ENCODE data around the gene NMT1. TPM values are rescaled to one million over a fixed set of nuclear protein-coding genes. Genes with fewer than 3 reads are reported as not detected.

NMT1 gene
- total and polyA plus RNA-seq, 2 of the 13 experiments (the other 11 are each of a cell fraction or from before 2014, with no cell fraction given) = 75.7 to 142 TPM

GRCh38 chr17:45132572-45133463 is 71.7 kb downstream of the NMT1 start (continued):
- TF ChIP-seq, protein P1, sequence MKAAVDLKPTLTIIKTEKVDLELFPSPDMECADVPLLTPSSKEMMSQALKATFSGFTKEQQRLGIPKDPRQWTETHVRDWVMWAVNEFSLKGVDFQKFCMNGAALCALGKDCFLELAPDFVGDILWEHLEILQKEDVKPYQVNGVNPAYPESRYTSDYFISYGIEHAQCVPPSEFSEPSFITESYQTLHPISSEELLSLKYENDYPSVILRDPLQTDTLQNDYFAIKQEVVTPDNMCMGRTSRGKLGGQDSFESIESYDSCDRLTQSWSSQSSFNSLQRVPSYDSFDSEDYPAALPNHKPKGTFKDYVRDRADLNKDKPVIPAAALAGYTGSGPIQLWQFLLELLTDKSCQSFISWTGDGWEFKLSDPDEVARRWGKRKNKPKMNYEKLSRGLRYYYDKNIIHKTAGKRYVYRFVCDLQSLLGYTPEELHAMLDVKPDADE (CRISPR knock-in tag; IDR thresholded peaks at IDR 0.05) = peak; percentile 24; the same call in 1 of the 2 replicates
- TF ChIP-seq ZNF737 (CRISPR knock-in tag; IDR thresholded peaks at IDR 0.05; ENCODE audit: borderline replicate concordance) = no peak
- TF ChIP-seq, protein P2, sequence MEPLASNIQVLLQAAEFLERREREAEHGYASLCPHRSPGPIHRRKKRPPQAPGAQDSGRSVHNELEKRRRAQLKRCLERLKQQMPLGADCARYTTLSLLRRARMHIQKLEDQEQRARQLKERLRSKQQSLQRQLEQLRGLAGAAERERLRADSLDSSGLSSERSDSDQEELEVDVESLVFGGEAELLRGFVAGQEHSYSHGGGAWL (CRISPR knock-in tag; IDR thresholded peaks at IDR 0.05) = peak; percentile 81; the same call in 1 of the 2 replicates
- no peak for TF ChIP-seq RFX1 (IDR thresholded peaks at IDR 0.05)
- TF ChIP-seq ADNP (CRISPR knock-in tag; IDR thresholded peaks at IDR 0.05) = peak; percentile 84; the same call in 1 of the 2 replicates
- TF ChIP-seq HOXA7 (CRISPR knock-in tag; IDR thresholded peaks at IDR 0.05) = no peak
- TF ChIP-seq, protein P3, sequence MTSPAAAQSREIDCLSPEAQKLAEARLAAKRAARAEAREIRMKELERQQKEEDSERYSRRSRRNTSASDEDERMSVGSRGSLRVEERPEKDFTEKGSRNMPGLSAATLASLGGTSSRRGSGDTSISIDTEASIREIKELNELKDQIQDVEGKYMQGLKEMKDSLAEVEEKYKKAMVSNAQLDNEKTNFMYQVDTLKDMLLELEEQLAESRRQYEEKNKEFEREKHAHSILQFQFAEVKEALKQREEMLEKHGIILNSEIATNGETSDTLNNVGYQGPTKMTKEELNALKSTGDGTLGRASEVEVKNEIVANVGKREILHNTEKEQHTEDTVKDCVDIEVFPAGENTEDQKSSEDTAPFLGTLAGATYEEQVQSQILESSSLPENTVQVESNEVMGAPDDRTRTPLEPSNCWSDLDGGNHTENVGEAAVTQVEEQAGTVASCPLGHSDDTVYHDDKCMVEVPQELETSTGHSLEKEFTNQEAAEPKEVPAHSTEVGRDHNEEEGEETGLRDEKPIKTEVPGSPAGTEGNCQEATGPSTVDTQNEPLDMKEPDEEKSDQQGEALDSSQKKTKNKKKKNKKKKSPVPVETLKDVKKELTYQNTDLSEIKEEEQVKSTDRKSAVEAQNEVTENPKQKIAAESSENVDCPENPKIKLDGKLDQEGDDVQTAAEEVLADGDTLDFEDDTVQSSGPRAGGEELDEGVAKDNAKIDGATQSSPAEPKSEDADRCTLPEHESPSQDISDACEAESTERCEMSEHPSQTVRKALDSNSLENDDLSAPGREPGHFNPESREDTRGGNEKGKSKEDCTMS (CRISPR knock-in tag; conservative IDR thresholded peaks at IDR 0.05) = no peak
- TF ChIP-seq SKI (IDR thresholded peaks at IDR 0.05; ENCODE audit: partially characterized antibody) = no peak
- TF ChIP-seq MIXL1 (CRISPR knock-in tag; IDR thresholded peaks at IDR 0.05) = no peak
- TF ChIP-seq, protein P4, sequence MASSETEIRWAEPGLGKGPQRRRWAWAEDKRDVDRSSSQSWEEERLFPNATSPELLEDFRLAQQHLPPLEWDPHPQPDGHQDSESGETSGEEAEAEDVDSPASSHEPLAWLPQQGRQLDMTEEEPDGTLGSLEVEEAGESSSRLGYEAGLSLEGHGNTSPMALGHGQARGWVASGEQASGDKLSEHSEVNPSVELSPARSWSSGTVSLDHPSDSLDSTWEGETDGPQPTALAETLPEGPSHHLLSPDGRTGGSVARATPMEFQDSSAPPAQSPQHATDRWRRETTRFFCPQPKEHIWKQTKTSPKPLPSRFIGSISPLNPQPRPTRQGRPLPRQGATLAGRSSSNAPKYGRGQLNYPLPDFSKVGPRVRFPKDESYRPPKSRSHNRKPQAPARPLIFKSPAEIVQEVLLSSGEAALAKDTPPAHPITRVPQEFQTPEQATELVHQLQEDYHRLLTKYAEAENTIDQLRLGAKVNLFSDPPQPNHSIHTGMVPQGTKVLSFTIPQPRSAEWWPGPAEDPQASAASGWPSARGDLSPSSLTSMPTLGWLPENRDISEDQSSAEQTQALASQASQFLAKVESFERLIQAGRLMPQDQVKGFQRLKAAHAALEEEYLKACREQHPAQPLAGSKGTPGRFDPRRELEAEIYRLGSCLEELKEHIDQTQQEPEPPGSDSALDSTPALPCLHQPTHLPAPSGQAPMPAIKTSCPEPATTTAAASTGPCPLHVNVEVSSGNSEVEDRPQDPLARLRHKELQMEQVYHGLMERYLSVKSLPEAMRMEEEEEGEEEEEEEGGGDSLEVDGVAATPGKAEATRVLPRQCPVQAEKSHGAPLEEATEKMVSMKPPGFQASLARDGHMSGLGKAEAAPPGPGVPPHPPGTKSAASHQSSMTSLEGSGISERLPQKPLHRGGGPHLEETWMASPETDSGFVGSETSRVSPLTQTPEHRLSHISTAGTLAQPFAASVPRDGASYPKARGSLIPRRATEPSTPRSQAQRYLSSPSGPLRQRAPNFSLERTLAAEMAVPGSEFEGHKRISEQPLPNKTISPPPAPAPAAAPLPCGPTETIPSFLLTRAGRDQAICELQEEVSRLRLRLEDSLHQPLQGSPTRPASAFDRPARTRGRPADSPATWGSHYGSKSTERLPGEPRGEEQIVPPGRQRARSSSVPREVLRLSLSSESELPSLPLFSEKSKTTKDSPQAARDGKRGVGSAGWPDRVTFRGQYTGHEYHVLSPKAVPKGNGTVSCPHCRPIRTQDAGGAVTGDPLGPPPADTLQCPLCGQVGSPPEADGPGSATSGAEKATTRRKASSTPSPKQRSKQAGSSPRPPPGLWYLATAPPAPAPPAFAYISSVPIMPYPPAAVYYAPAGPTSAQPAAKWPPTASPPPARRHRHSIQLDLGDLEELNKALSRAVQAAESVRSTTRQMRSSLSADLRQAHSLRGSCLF (CRISPR knock-in tag; IDR thresholded peaks at IDR 0.05; ENCODE audit: borderline replicate concordance) = no peak
- TF ChIP-seq ZNF800 (CRISPR knock-in tag; IDR thresholded peaks at IDR 0.05) = no peak
- TF ChIP-seq, protein P5, sequence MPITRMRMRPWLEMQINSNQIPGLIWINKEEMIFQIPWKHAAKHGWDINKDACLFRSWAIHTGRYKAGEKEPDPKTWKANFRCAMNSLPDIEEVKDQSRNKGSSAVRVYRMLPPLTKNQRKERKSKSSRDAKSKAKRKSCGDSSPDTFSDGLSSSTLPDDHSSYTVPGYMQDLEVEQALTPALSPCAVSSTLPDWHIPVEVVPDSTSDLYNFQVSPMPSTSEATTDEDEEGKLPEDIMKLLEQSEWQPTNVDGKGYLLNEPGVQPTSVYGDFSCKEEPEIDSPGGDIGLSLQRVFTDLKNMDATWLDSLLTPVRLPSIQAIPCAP (CRISPR knock-in tag; IDR thresholded peaks at IDR 0.05; ENCODE audit: low read depth) = no peak
- peak; percentile 72; the same call in 1 of the 2 replicates for TF ChIP-seq ZNF34 (CRISPR knock-in tag; IDR thresholded peaks at IDR 0.05; ENCODE audit: borderline replicate concordance)
- TF ChIP-seq FOXK1 (CRISPR knock-in tag; IDR thresholded peaks at IDR 0.05; ENCODE audit: borderline replicate concordance, low read depth) = no peak
- no peak for TF ChIP-seq SATB2 (CRISPR knock-in tag; IDR thresholded peaks at IDR 0.05)
- TF ChIP-seq SOX5 (CRISPR knock-in tag; IDR thresholded peaks at IDR 0.05; ENCODE audit: borderline replicate concordance) = peak; percentile 34; the same call in 1 of the 2 replicates

Data from HepG2 (cell line).